ENCODE data around the gene ACLY.
A peak's percentile ranks its signal among the peaks of the same experiment; 100 is the strongest.
"Not testable (repeated sequence)": the region's sequence is repeated elsewhere in the genome, so short reads cannot be mapped to it uniquely, and the experiment has no call there.

The ACLY gene

GRCh38 chr17:41864498-41864835, 54.3 kb downstream of the ACLY start:
- Mint-ChIP-seq H3K27ac (no peak overlapping the region), H3K36me3 (peaks cover 15% of the 10 kb centered on the region), H3K4me3 (no peak overlapping the region), H3K4me1 (peaks cover 39% of the 10 kb centered on the region), H3K9me3 (no peaks in the 10 kb centered on the region), H3K27me3 (no peaks in the 10 kb centered on the region)
- no peak for DNase-seq
- CTCF ChIA-PET, result interaction anchor here (1.5 kb wide), 1 partner anchor 30 kb away, joined by 3 read pairs; no protein-coding TSS in a partner anchor

DNA sequence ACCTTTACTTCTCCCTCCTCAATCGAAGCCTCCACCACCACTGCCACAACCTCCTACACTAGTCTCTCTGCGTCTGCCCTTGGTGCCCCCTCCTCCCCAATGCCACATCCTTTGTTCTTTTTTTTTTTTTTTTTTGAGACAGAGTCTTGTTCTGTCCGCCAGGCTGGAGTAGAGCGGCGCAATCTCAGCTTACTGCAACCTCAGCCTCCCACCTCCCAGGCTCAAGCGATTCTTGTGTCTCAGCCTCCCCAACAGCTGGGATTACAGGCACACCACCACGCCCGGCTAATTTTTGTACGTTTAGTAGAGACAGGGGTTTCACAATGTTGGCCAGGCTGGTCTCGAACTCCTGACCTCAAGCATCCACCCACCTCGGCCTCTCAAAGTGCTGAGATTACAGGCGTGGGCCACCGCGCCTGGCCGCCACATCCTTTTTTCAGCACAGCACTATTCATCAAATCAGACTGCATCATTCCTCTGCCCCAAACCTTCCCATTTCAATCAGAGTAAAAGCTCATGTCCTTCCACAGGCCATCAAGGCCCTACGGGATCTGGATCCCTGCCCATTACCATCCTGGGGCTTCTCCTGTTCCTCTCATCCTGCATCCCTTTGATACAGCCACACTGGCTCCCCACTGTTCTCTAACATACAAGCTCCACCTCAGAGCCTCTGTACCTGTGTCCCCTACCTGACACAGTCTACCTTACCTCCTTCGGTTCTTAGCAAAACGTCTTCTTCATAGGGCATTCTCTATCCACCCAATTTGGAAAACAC, 55.5 kb downstream of the ACLY start:
- DNase-seq, result peak; percentile 44
- CTCF ChIA-PET, result interaction anchor here (1.5 kb wide), 1 partner anchor 32 kb away, joined by 3 read pairs; no protein-coding TSS in a partner anchor
- H3K36me3 Mint-ChIP-seq, result peaks cover 9% of the 10 kb centered on the region
- no peak overlapping the region for H3K27ac Mint-ChIP-seq
- no peak overlapping the region for H3K4me3 Mint-ChIP-seq
- peaks cover 27% of the 10 kb centered on the region for H3K4me1 Mint-ChIP-seq
- no peaks in the 10 kb centered on the region for H3K27me3 Mint-ChIP-seq
- no peaks in the 10 kb centered on the region for H3K9me3 Mint-ChIP-seq

DNA sequence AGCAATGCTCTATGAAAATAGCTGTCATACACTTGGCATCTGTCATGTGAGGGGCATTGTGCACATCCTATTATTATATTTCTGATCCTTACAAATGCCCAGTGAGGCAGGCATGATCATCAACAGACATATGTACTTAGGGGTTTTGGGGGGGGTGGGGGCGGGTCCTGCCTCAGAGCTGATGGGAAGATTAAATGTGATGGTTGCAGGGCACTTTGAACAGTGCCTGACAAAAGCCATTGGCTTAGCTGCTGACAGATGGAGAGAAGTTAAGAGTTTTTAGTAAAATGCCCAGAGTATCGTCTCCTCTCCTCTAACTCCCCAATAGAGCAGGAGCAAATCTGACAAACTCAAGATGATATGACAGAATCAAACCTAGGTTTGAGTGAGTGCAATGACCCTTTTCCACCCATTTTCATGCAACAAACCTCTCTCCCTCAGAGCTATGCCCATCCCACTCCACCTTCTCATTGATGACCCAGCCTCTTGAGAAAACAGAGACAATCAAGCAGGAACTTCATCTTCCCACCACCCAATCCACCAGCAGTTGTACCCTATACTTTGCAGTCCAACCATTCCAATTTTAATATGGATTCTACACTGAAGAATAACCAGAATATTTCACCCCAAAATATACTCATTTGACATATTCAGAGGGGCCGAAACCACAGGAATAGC, 58.4 kb downstream of the ACLY start:
- CTCF ChIA-PET, result no interaction called here

DNA sequence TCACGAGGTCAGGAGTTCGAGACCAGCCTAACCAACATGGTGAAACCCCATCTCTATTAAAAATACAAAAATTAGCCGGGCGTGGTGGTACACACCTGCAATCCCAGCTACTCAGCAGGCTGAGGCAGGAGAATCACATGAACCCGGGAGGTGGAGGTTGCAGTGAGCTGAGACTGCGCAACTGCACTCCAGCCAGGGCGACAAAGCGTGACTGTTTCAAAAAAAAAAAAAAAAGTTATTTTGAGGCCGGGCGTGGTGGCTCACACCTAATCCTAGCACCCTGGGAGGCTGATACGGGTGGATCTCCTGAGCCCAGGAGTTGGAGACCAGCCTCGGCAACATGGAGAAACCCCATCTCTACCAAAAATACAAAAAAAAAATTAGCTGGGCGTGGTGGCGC, 67.4 kb downstream of the ACLY start:
- H3K27me3 Mint-ChIP-seq, H3K27ac Mint-ChIP-seq, DNase-seq, H3K9me3 Mint-ChIP-seq, H3K4me3 Mint-ChIP-seq, CTCF ChIA-PET: not testable (repeated sequence)
- Mint-ChIP-seq H3K36me3 (peaks cover 20% of the 10 kb centered on the region), H3K4me1 (peaks cover 14% of the 10 kb centered on the region)

More for the DNA sequence above, 58.4 kb downstream of the ACLY start:
- Mint-ChIP-seq H3K27ac (no peak overlapping the region), H3K36me3 (no peaks in the 10 kb centered on the region), H3K27me3 (no peaks in the 10 kb centered on the region), H3K9me3 (no peaks in the 10 kb centered on the region), H3K4me3 (no peak overlapping the region), H3K4me1 (peaks cover 14% of the 10 kb centered on the region)
- no peak for DNase-seq

DNA sequence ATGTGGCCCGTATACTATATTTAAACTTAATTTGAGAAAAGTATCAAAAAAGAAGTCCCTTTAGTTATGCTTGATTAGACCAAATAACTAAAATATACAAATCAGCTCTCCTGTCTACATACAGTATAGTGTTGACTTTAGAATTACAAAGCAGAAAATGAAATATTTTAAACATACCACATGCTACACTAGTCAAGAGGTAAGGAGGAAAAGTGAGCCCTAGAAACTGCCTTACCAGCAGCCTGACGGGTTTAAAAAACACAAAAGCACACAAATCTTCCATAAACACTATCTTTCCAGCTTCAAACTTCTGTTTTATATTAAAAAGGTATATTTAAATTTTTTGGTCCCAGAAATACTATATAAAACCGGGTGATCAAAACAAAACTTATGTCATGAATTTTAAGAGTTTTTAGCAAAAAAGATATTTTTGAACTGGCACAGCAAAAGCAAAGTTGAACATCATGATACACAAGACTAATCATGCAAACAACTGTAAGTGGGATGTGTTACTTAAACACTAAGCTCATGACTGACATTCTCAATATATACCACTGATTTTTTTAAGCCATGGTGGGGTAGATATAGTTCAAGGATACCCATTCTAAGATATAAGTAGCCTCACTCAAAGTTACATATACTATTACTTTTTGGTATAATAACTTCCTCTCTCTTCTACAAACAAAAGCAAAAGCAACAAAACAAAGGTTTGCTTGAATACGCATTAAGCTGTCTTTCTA, 69.3 kb downstream of the ACLY start:
- DNase-seq, result no peak
- Mint-ChIP-seq H3K4me1 (peaks cover 12% of the 10 kb centered on the region), H3K27me3 (no peaks in the 10 kb centered on the region), H3K27ac (no peak overlapping the region), H3K4me3 (no peak overlapping the region), H3K36me3 (peaks cover 13% of the 10 kb centered on the region), H3K9me3 (no peaks in the 10 kb centered on the region)
- CTCF ChIA-PET, result interaction anchor here (0.7 kb wide), 2 partner anchors 13 to 99 kb away, joined by 3 read pairs; no protein-coding TSS in a partner anchor

DNA sequence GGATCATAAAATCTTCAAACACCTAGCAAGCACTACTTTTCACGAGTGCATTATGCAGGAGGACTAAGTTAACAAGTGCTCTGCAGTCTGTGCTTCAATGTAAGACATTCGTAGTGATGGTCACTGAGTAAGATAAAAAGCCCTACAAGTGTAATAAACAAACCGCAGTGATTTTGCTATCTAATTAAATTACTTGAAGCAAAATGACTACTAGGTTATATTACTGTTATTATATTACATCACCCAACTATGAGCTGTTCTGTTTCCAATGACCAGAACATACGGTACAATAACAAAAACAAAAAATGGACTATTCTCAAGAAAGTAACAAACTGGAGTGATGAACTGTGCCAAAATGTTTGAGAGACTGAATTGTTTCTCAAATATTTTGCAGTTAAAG, 70.0 kb downstream of the ACLY start:
- DNase-seq, result no peak
- CTCF ChIA-PET, result no interaction called here
- Mint-ChIP-seq H3K36me3 (peaks cover 9% of the 10 kb centered on the region), H3K27ac (no peak overlapping the region), H3K9me3 (no peaks in the 10 kb centered on the region), H3K4me3 (no peak overlapping the region), H3K27me3 (no peaks in the 10 kb centered on the region), H3K4me1 (peaks cover 12% of the 10 kb centered on the region)

DNA sequence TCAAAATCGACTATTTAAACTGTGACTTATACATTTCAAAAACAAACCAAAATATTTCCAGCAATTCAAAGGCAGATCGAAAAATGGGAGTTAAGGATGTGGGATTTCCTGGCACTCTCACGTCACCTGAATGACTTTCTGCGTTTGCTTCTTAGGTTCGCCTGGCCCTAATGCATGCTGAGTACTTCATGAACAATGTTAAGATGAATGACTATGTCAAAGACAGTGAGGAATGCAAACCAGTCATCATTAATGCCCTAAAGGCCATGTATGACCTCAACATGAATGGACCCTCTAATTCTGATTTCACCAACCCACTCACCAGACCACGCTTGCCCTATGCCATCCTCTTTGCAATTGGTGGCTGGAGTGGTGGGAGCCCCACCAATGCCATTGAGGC, 73.8 kb downstream of the ACLY start:
- CTCF ChIA-PET, result no interaction called here
- Mint-ChIP-seq H3K4me3 (no peak overlapping the region), H3K4me1 (no peaks in the 10 kb centered on the region), H3K27ac (no peak overlapping the region), H3K27me3 (peaks cover 3% of the 10 kb centered on the region), H3K36me3 (no peaks in the 10 kb centered on the region), H3K9me3 (no peaks in the 10 kb centered on the region)
- no peak for DNase-seq

DNA sequence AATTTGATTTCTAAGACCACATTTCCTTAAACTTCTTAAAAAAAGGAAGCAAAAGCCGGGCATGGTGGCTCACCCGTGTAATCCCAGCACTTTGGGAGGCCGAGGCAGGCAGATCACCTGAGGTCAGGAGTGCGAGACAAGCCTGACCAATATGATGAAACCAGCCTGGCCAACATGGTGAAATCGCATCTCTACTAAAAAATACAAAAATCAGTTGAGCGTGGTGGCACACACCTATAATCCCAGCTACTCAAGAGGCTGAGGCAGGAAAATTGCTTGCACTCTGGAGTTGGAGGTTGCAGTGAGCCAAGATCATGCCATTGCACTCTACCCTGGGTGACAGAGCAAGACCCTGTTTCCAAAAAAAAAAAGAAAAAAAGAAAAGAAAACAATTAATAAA, 78.0 kb downstream of the ACLY start:
- peaks cover 32% of the 10 kb centered on the region for H3K27me3 Mint-ChIP-seq
- H3K9me3 Mint-ChIP-seq, DNase-seq, H3K4me3 Mint-ChIP-seq, H3K27ac Mint-ChIP-seq, H3K36me3 Mint-ChIP-seq, H3K4me1 Mint-ChIP-seq, CTCF ChIA-PET: not testable (repeated sequence)

- peaks cover 37% of the 10 kb centered on the region for H3K27me3 Mint-ChIP-seq
- H3K9me3 Mint-ChIP-seq, H3K36me3 Mint-ChIP-seq, H3K4me3 Mint-ChIP-seq, DNase-seq, CTCF ChIA-PET, H3K27ac Mint-ChIP-seq: not testable (repeated sequence)
- H3K4me1 Mint-ChIP-seq, result peaks cover 16% of the 10 kb centered on the region
Observed at GRCh38 chr17:41839448-41839847, 79.3 kb downstream of the ACLY start.

DNA sequence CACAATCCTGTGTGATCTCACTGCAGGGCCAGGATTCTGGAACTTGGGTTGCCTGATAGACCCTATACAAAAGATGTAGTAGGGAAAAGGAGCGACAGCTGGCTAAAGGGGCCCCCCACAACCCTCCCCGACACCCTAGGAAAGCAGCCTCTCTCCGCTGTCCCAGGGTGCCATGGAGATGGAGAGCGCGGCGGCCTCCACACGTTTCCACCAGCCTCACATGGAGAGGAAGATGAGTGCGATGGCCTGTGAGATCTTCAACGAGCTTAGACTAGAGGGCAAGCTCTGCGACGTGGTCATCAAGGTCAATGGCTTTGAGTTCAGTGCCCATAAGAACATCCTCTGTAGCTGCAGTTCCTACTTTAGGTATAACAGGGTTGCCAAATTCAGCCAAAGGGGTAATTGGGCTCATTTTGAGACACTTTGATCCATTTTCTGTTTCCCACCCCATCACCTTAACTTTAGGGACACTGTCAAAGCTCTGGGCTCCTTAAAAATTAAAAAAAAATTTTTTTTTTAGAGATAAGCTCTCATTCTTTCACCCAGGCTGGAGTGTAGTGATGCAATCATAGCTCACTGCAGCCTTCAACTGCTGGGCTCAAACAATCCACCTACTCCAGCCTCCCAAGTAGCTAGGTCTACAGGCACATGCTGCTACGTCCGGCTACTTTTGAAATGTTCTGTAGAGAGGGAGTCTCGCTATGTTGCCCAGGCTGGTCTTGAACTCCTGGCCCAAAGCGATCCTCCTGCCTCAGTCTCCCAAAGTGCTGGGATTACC, 80.8 kb downstream of the ACLY start, which contains the start of gene KLHL10:
Gene KLHL10, plus strand, starts transcription at position 65 of the 778 bp plus-strand sequence. Its CDS starts 108 bp downstream, at position 173.
- Mint-ChIP-seq H3K27ac (no peak within 1 kb of the TSS), H3K27me3 (peaks cover 37% of the 10 kb centered on the region)
- CTCF ChIA-PET, result interaction anchor here (1.3 kb wide), 1 partner anchor 27 kb away, joined by 4 read pairs; the partner anchor contains the start of gene P3H4

GRCh38 chr17:41836550-41837196, 82.1 kb downstream of the ACLY start:
- H3K27ac Mint-ChIP-seq, result no peak overlapping the region
- H3K9me3 Mint-ChIP-seq, result no peaks in the 10 kb centered on the region
- H3K36me3 Mint-ChIP-seq, result peaks cover 4% of the 10 kb centered on the region
- DNase-seq, result no peak
- H3K4me3 Mint-ChIP-seq, result peak overlapping the region; percentile 78
- peaks cover 16% of the 10 kb centered on the region for H3K4me1 Mint-ChIP-seq
- H3K27me3 Mint-ChIP-seq, result peaks cover 37% of the 10 kb centered on the region
- CTCF ChIA-PET, result interaction anchor here (1.3 kb wide), 1 partner anchor 25 kb away, joined by 4 read pairs; the partner anchor contains the start of gene P3H4

More for the DNA sequence above, 80.8 kb downstream of the ACLY start, which contains the start of gene KLHL10:
- DNase-seq, result no peak
- Mint-ChIP-seq H3K36me3 (no peaks in the 10 kb centered on the region), H3K9me3 (no peaks in the 10 kb centered on the region), H3K4me3 (peak within 1 kb of the TSS; percentile 78), H3K4me1 (peaks cover 16% of the 10 kb centered on the region)

DNA sequence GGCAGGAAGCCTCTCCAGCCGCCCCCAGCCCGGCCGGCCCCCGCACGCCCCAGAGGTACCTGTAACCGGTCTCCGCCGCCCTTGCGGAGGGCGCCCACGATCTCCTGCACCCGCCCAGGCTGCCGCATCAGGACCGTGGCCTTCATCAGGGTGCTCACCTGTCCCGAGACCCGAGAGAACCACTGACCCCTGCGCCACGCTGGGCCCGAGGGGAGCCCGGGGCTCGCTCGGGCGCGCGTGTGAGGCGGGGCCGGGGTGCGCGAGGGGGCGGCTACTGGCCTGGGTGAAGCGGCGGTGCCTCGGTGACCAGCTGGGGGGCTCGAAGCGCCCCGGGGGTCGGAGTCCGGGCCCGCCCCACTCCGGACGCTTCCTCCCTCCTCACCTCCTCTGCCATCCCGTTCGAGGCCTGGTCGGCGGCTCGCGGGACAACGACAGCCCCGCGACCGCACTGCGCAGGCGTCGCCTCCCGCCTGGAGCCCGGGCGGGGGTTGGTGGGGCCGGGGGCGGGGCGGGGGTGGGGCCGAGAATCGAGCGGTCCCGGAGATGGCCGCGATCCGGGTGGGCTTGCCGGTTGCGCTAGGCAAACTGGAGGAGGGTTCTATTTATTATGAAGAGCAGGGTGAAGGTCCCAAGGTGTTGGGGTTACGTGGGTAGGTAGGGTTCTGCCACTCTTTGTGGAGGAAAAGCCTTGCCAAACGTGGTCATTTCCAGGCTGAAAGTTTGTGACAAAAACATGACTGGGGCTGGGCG, 82.8 kb downstream of the ACLY start, which contains the start of gene NT5C3B:
Gene NT5C3B, minus strand, starts transcription at position 433 of the 750 bp plus-strand sequence. Its CDS starts 39 bp downstream, at position 394.
- H3K4me3 Mint-ChIP-seq, result peak within 1 kb of the TSS; percentile 78
- H3K36me3 Mint-ChIP-seq, result peaks cover 7% of the 10 kb centered on the region
- no peaks in the 10 kb centered on the region for H3K9me3 Mint-ChIP-seq
- peak; percentile 64 for DNase-seq
- peaks cover 16% of the 10 kb centered on the region for H3K4me1 Mint-ChIP-seq
- peak within 1 kb of the TSS; percentile 74 for H3K27ac Mint-ChIP-seq
- peaks cover 37% of the 10 kb centered on the region for H3K27me3 Mint-ChIP-seq
- CTCF ChIA-PET, result interaction anchor here (1.3 kb wide), 1 partner anchor 24 kb away, joined by 4 read pairs; the partner anchor contains the start of gene P3H4

Data from activated naive CD4-positive, alpha-beta T cell treated with anti-CD3 and anti-CD28 coated beads, Interleukin-2, amount 10 ng/mL, durations not matched to agents 7 days and 5 days (primary cell).